Testis (tissue), 2 donors: ENCODE data around the gene ST7.

Experiments
- CTCF ChIP-seq, 3 experiments: fragments of 450-650 bp in 2 of 3; fragments of 200-600 bp in 1 of 3; sonication (generic) in 1 of 3; IDR thresholded peaks; one replicate each; pipeline ENCODE4 v1.5.1; 2016 to 2019; ENCODE audit warnings: antibody characterized with exemption in 3 of 3, mild to moderate bottlenecking in 2 of 3, moderate library complexity in 1 of 3
- POLR2A ChIP-seq: fragments of 450-650 bp; IDR thresholded peaks from one replicate; pipeline ENCODE4 v1.6.1; 2017; ENCODE audit warnings: antibody characterized with exemption, mild to moderate bottlenecking, moderate library complexity

- TF ChIP-seq POLR2A, result no peak
- no peak for TF ChIP-seq CTCF (IDR thresholded peaks at IDR 0.05)
These were observed 19.8 kb upstream of the ST7 start for GRCh38 chr7:116933465-116933864.
